ENCODE data around the gene ADCY7.

Gene ADCY7

GRCh38 chr16:50267651-50268050 lies 1.3 kb downstream of the ADCY7 start:
- DNase-seq (ENCODE audit: low read depth) = no peak

- no peak for DNase-seq (ENCODE audit: low read depth)
These were observed 2.0 kb downstream of the ADCY7 start for GRCh38 chr16:50268352-50268751.

GRCh38 chr16:50269061-50269705 lies 2.8 kb downstream of the ADCY7 start:
- DNase-seq (ENCODE audit: low read depth) = no peak

GRCh38 chr16:50269769-50270509 lies 3.6 kb downstream of the ADCY7 start:
- DNase-seq (ENCODE audit: low read depth) = no peak

- no peak for DNase-seq (ENCODE audit: low read depth)
These were observed 4.3 kb downstream of the ADCY7 start for GRCh38 chr16:50270510-50271147.

GRCh38 chr16:50271148-50272041 lies 5.0 kb downstream of the ADCY7 start:
- no peak for DNase-seq (ENCODE audit: low read depth)

GRCh38 chr16:50272111-50272571 lies 5.8 kb downstream of the ADCY7 start:
- no peak for DNase-seq (ENCODE audit: low read depth)

- DNase-seq (ENCODE audit: low read depth) = no peak
These were observed 6.5 kb downstream of the ADCY7 start for GRCh38 chr16:50272687-50273381.

- DNase-seq (ENCODE audit: low read depth) = no peak
These were observed 7.0 kb downstream of the ADCY7 start for GRCh38 chr16:50273382-50273690.

GRCh38 chr16:50273888-50274325 lies 7.6 kb downstream of the ADCY7 start:
- no peak for DNase-seq (ENCODE audit: low read depth)

GRCh38 chr16:50274326-50275097 lies 8.2 kb downstream of the ADCY7 start:
- DNase-seq (ENCODE audit: low read depth) = no peak

GRCh38 chr16:50275098-50275415 lies 8.7 kb downstream of the ADCY7 start:
- no peak for DNase-seq (ENCODE audit: low read depth)

GRCh38 chr16:50275428-50276325 lies 9.3 kb downstream of the ADCY7 start:
- DNase-seq (ENCODE audit: low read depth) = no peak

GRCh38 chr16:50276326-50276640 lies 9.9 kb downstream of the ADCY7 start:
- no peak for DNase-seq (ENCODE audit: low read depth)

GRCh38 chr16:50276801-50277555 lies 10.6 kb downstream of the ADCY7 start:
- no peak for DNase-seq (ENCODE audit: low read depth)

GRCh38 chr16:50278251-50278650 lies 11.9 kb downstream of the ADCY7 start:
- DNase-seq (ENCODE audit: low read depth) = no peak

- DNase-seq (ENCODE audit: low read depth) = no peak
These were observed 13.1 kb downstream of the ADCY7 start for GRCh38 chr16:50279504-50279865.

- no peak for DNase-seq (ENCODE audit: low read depth)
These were observed 14.6 kb downstream of the ADCY7 start for GRCh38 chr16:50280932-50281331.

- DNase-seq (ENCODE audit: low read depth) = no peak
These were observed 15.1 kb downstream of the ADCY7 start for GRCh38 chr16:50281391-50282009.
